HG03045 (cell line): Measurements from ENCODE around the gene AIF1.
A peak's percentile ranks its signal among the peaks of the same experiment; 100 is the strongest.

Source experiments
- ATAC-seq: cut with Tn5 transposase; IDR thresholded peaks from one replicate; pipeline ENCODE4 v1.9.1; 2021; ENCODE audit warnings: mild to moderate bottlenecking, moderate library complexity; ENCODE audit not compliant: unreplicated experiment

AIF1 gene

GRCh38 chr6:31641370-31641769 lies 26.3 kb downstream of the AIF1 start:
- no peak for ATAC-seq

- no peak for ATAC-seq
Observed at GRCh38 chr6:31642798-31643570, 27.9 kb downstream of the AIF1 start.

GRCh38 chr6:31643818-31644454 lies 28.9 kb downstream of the AIF1 start:
- no peak for ATAC-seq

GRCh38 chr6:31645325-31645724 lies 30.3 kb downstream of the AIF1 start:
- no peak for ATAC-seq

GRCh38 chr6:31651602-31652191 lies 36.7 kb downstream of the AIF1 start:
- peak; percentile 30 for ATAC-seq

- ATAC-seq = peak; percentile 50
Observed at GRCh38 chr6:31652925-31653724, 38.1 kb downstream of the AIF1 start.

GRCh38 chr6:31654574-31655348 lies 39.7 kb downstream of the AIF1 start:
- no peak for ATAC-seq

- no peak for ATAC-seq
Observed at GRCh38 chr6:31655349-31656237, 40.6 kb downstream of the AIF1 start, which contains the start of gene APOM. APOM (plus strand) TSS chr6:31655894; CDS start chr6:31655967, 73 bp downstream.

- no peak for ATAC-seq
Observed at GRCh38 chr6:31657406-31658157, 42.5 kb downstream of the AIF1 start.

GRCh38 chr6:31658158-31658688 lies 43.2 kb downstream of the AIF1 start:
- ATAC-seq = no peak

- no peak for ATAC-seq
Observed at GRCh38 chr6:31658983-31659648, 44.1 kb downstream of the AIF1 start.

GRCh38 chr6:31659649-31660380 lies 44.8 kb downstream of the AIF1 start:
- no peak for ATAC-seq

GRCh38 chr6:31660381-31661261 lies 45.6 kb downstream of the AIF1 start, which contains the start of gene C6orf47:
C6orf47 (minus strand) TSS chr6:31660778; CDS start chr6:31659947, 831 bp downstream.
- peak; percentile 41 for ATAC-seq

- no peak for ATAC-seq
Observed at GRCh38 chr6:31661262-31662123, 46.5 kb downstream of the AIF1 start.

- no peak for ATAC-seq
Observed at GRCh38 chr6:31662124-31662723, 47.2 kb downstream of the AIF1 start.
